ENCODE results near the gene ARPC1B. TPM values are rescaled to one million over a fixed set of nuclear protein-coding genes. Genes with fewer than 3 reads are reported as not detected.
"Not testable (repeated sequence)": the region's sequence is repeated elsewhere in the genome, so short reads cannot be mapped to it uniquely, and the experiment has no call there.

ARPC1B gene
- total RNA-seq, 1 donor from 2014 or later, result 23.6 TPM

DNA sequence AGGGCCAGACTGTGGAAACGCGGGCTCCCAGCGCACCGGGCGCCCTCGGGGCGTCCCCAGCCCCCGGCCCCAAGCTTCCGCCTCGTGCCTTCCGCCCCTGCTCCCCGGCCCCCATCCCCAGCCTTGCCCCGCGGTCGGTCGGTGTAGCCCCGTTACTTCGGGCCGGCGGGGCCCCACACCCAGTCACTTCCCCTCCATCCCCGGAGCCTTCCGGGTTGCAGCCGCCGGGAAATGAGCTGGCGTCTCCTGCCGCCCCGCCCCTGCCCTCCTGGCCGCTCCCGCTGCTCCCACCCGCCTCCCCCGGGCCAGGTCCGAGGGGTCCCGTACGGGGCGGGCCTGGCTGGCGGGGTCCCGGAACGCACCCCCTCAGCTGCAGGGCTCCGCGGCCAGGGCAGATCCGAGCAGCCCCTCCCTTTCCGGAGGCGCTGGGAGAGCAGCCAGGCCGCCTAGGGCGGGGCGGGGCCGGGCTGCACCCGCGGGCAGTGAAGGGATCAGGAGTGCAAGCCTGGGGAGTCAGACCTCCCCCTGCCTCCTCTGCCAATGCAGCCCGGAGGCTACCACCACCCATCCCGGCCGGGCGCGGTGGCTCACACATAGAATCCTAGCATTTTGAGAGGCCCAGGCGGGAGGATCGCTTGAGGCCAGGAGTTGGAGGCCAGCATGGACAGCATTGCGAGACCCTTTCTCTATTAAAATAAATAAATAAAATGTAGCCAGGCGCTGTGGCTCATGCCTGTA lies 709 bp downstream of the ARPC1B start:
- Histone ChIP-seq H3K79me2 (ENCODE audit: low read depth) (peaks cover 12% of the 10 kb centered on the region), H3K27me3 (peaks cover 12% of the 10 kb centered on the region), H3K4me1 (no peaks in the 10 kb centered on the region), H3K36me3 (no peaks in the 10 kb centered on the region), H2AFZ (replicated peaks) (peak overlapping the region; percentile 95), H3K9ac (no peak overlapping the region), H3K9me3 (ENCODE audit: low read depth) (no peaks in the 10 kb centered on the region), H4K20me1 (ENCODE audit: low read depth) (peaks cover 4% of the 10 kb centered on the region), H3F3A (ENCODE audit: low read depth) (peaks cover 24% of the 10 kb centered on the region), H3K27ac (no peak overlapping the region), H3K4me2 (peak overlapping the region; percentile 82), H3K4me3 (peak overlapping the region; percentile 95)
- TF ChIP-seq EZH2phosphoT487 (IDR thresholded peaks at IDR 0.05), result no peak
- TF ChIP-seq, protein P1, sequence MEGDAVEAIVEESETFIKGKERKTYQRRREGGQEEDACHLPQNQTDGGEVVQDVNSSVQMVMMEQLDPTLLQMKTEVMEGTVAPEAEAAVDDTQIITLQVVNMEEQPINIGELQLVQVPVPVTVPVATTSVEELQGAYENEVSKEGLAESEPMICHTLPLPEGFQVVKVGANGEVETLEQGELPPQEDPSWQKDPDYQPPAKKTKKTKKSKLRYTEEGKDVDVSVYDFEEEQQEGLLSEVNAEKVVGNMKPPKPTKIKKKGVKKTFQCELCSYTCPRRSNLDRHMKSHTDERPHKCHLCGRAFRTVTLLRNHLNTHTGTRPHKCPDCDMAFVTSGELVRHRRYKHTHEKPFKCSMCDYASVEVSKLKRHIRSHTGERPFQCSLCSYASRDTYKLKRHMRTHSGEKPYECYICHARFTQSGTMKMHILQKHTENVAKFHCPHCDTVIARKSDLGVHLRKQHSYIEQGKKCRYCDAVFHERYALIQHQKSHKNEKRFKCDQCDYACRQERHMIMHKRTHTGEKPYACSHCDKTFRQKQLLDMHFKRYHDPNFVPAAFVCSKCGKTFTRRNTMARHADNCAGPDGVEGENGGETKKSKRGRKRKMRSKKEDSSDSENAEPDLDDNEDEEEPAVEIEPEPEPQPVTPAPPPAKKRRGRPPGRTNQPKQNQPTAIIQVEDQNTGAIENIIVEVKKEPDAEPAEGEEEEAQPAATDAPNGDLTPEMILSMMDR (IDR thresholded peaks at IDR 0.05), result no peak
- no peak for TF ChIP-seq EZH2 (IDR thresholded peaks at IDR 0.05)
- Mint-ChIP-seq H3K9me3 (no peaks in the 10 kb centered on the region), H3K4me1 (peaks cover 16% of the 10 kb centered on the region), H3K27ac (no peak overlapping the region), H3K4me3 (peak overlapping the region; percentile 78), H3K36me3 (peaks cover 4% of the 10 kb centered on the region), H3K27me3 (ENCODE audit: insufficient read depth, low read depth) (peaks cover 6% of the 10 kb centered on the region)
- peak; percentile 74 for DNase-seq (ENCODE audit: low spot score)

DNA sequence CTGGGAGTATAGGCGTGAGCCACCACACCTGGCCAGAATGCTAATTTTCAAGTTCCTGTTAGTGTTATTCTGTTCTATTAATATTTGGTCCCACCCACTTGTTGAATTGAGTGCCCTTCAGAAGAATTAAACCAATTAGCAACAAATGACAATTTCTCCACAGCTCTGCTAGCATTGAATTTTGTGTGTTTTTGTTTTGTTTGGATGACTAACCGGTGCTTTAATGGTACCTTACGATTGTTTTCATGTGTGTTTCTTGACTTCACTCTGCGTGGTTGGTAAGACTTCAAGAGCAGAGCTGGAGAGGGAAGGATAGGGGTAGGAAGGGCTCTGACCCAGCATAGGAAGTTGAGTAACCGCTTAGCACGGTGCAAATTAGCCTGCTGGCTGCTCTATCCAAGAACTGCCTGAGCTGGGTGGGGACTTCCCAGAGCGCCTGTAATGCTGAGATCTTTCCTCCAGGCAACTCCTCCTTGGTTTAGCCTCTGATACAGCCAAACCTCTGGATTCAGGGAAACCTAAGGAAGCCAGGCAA lies 4.6 kb downstream of the ARPC1B start:
- Mint-ChIP-seq H3K4me3 (no peak overlapping the region), H3K9me3 (no peaks in the 10 kb centered on the region), H3K36me3 (peaks cover 4% of the 10 kb centered on the region), H3K27me3 (ENCODE audit: insufficient read depth, low read depth) (no peaks in the 10 kb centered on the region), H3K27ac (no peak overlapping the region), H3K4me1 (peaks cover 3% of the 10 kb centered on the region)
- H3K27ac ChIP-seq, result no peak overlapping the region
- H3K27me3 ChIP-seq, result peaks cover 1% of the 10 kb centered on the region
- no peaks in the 10 kb centered on the region for H3K36me3 ChIP-seq
- H3K4me1 ChIP-seq, result no peaks in the 10 kb centered on the region
- H2AFZ ChIP-seq (replicated peaks), result no peak overlapping the region
- H3K4me3 ChIP-seq, result no peak overlapping the region
- no peak overlapping the region for H3K9ac ChIP-seq
- H3K4me2 ChIP-seq, result no peak overlapping the region
- H3F3A ChIP-seq (ENCODE audit: low read depth), result peaks cover 3% of the 10 kb centered on the region
- DNase-seq (ENCODE audit: low spot score), result no peak
- H3K79me2 ChIP-seq (ENCODE audit: low read depth), result peaks cover 12% of the 10 kb centered on the region
- TF ChIP-seq EZH2 (IDR thresholded peaks at IDR 0.05) (no peak), EZH2phosphoT487 (IDR thresholded peaks at IDR 0.05) (no peak)
- TF ChIP-seq, protein P1 (IDR thresholded peaks at IDR 0.05), result no peak
- H3K9me3 ChIP-seq (ENCODE audit: low read depth), result no peaks in the 10 kb centered on the region
- H4K20me1 ChIP-seq (ENCODE audit: low read depth), result no peaks in the 10 kb centered on the region

DNA sequence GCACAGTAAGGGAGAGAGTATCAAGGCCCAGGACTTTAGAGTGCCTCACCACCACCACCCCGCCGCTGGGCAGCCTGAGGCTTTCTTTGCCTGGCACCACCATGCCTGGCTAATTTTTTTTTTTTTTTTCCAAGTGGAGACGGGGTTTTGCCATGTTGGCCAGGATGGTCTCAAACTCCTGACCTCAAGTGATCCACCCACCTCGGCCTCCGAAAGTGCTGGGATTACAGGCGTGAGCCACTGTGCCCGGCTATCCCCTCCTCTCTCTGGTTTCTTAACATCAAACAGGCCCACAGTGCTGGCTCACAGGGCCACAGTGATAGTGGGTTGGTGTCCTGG lies 5.1 kb downstream of the ARPC1B start:
- H3K27me3 ChIP-seq; H3K4me2 ChIP-seq; DNase-seq (ENCODE audit: low spot score); H3F3A ChIP-seq (ENCODE audit: low read depth); H3K9me3 Mint-ChIP-seq; H2AFZ ChIP-seq (replicated peaks); H3K27me3 Mint-ChIP-seq (ENCODE audit: insufficient read depth, low read depth); H3K4me1 ChIP-seq; H3K36me3 Mint-ChIP-seq; H3K36me3 ChIP-seq; H3K4me3 ChIP-seq; H4K20me1 ChIP-seq (ENCODE audit: low read depth); H3K27ac ChIP-seq; H3K4me1 Mint-ChIP-seq; H3K9me3 ChIP-seq (ENCODE audit: low read depth); H3K27ac Mint-ChIP-seq; H3K4me3 Mint-ChIP-seq: not testable (repeated sequence)
- Histone ChIP-seq H3K9ac (peak overlapping the region; percentile 10), H3K79me2 (ENCODE audit: low read depth) (peaks cover 12% of the 10 kb centered on the region)

Data from neural progenitor cell (in vitro differentiated cells).